CD4-positive, alpha-beta T cell treated with Interleukin-6 for 4 hours (primary cell): ENCODE data around the gene APBB1IP.
"Not testable (repeated sequence)": the region's sequence is repeated elsewhere in the genome, so short reads cannot be mapped to it uniquely, and the experiment has no call there.

Source experiments
- DNase-seq: peaks from one replicate; pipeline ENCODE4 v3.0.0-alpha.2; 2020; ENCODE audit warnings: mixed read lengths

The APBB1IP gene

GRCh38 chr10:26441491-26442214 is 3.5 kb downstream of the APBB1IP start:
- peak; percentile 48 for DNase-seq

DNA sequence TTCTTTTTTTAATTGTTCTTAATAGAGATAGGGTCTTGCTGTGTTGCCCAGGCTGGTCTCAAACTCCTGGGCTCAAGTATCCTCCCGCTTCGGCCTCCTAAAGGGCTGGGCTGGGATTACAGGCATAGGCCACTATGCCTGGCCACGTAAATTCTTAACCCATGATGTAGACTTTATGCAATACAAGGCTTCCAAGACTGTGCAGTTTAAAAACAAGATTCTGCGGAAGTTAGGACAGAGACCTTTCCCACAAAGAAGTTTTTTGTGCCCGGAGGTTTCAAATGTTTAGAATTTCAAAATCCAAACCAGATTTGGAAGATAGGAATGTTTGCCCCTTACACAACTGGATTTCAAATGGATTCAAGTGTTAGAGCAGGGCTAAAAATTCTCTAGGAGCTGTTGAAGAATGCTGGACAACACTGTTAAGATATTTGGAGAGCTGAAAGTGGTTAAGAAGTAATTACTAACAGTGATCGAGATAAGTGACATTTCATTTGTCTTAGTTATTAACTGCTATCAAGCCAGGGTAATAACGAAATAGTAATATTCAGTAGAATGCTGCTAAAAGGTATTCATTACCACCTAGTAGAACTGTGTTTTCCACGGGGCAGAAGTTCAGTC is 7.4 kb downstream of the APBB1IP start:
- DNase-seq: no peak

DNA sequence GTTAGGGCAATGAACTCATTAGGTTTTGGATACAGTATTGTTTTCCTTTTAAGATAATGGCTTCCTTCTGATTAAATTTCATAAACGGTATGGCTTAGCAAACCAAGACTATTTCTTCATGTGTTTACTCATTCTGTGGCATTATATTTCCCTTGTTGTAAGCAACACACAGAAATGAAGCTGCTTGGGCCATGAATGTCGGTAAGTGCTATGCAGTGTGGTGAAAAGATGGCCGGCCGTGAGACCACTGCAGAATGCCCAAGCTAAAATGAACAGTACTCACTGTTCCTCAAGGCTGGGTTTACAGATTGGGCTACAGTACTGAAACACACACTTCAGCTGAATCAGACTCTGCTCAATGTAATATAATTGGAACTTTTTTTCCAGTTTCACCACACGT is 8.1 kb downstream of the APBB1IP start:
- DNase-seq: no peak

- no peak for DNase-seq
Measured at GRCh38 chr10:26448292-26448691, 10.2 kb downstream of the APBB1IP start.

- DNase-seq: peak; percentile 72
Measured at GRCh38 chr10:26448706-26449435, 10.7 kb downstream of the APBB1IP start.

DNA sequence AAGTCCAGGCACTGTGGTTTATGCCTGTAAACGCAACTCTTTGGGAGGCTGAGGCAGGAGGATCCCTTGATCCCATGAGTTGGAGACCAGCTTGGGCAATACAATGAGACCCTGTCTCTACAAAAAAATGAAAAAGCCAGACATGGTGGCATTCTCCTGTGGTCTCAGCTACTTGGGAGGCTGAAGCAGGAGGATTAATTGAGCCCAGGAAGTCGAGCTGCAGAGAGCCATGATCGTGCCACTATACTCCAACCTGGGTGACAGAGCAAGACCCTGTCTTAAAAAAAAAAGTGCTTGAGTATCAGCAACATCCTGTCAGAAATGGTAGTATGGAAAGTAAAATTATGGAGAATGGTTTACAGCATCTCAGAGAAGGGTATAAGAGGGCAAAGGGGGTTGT is 11.6 kb downstream of the APBB1IP start:
- DNase-seq: no peak

- DNase-seq: no peak
Measured at GRCh38 chr10:26451903-26452302, 13.8 kb downstream of the APBB1IP start.

GRCh38 chr10:26453850-26454249 is 15.7 kb downstream of the APBB1IP start:
- no peak for DNase-seq

DNA sequence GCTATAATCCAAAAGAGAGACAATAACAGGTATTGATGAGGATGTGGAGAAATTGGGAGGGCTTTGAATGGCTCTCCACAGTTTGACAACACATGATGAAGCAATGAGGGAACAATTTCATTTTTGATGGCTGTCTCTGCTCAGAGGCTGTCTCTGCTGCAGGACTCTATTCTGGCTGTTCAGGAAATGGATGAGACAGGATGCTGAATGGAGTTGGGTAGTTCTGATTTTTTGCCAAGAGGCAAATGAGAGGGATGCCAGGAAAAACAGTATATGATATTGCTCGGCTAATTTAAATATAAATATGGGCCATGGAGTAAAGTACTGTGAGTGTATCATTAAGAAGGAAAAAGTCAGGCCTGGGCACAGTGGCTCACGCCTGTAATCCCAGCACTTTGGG is 16.8 kb downstream of the APBB1IP start:
- no peak for DNase-seq

- no peak for DNase-seq
Measured at GRCh38 chr10:26455567-26456315, 17.6 kb downstream of the APBB1IP start.

GRCh38 chr10:26457088-26457487 is 18.9 kb downstream of the APBB1IP start:
- DNase-seq: no peak

DNA sequence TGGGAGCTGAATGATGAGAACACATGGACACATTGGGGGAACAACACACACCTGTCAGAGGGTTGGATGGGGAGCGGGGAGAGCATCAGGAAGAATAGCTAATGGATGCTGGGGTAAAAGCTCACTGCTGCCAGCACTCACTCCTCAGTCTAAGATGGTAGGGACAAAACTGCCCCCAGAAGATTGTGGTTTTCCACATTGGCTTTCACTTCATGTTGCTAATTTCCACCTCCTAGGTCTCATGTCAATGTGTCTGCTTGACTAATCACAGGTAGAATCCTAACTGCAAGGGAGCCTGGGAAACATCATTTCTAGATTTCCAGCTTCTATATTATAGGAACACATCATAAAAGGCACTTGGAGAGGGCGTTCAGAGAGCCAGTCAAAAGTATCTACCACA is 22.6 kb downstream of the APBB1IP start:
- DNase-seq: no peak

DNA sequence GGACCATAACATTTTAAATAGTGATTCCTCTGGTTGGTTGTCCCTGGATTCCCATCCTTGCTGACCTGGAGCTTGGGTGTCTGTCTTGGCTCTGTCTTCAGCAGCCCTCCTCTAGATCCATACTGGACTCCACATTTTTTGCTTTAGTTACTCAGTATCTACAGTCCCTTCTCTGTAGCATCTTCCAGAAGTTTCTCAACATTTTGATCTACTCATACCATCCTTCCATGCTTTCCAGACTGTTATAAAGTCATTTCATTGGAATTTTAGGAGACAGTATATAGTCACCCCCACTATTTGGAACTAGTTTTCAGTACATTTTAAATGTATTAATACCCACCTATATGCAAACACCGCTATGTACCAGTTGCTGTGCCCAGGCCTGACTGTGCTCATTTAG is 25.8 kb downstream of the APBB1IP start:
- DNase-seq: no peak

DNA sequence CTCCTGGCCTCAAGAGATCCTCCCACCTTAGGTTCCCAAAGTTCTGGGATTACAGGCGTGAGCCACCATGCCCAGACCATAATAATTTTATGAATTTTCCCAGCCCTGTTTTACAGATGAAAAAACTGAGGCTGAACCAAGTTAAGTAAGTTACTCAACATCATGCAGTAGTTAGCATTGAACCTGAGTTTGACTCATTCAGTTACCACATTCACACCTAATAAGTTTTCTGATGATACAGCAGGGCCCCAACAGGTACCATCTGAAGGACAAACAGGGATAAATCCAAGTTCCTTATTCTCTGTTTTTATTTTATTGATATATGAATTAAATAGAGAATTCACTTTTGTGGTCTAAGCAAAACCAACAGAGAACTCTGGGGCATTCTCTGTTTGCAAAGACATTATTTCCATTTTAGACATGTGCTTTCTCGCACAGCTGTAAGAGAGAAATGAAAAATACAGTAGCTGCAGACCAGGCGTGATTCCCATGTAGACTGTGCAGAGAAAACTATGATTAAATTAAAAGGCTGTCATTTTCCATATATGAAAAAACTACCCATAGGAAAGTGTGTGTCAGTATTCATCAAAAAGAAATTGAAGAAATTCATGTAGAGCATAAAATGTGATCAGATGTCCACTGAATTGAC is 26.6 kb downstream of the APBB1IP start:
- DNase-seq: no peak

GRCh38 chr10:26466531-26466930 is 28.4 kb downstream of the APBB1IP start:
- not testable (repeated sequence) for DNase-seq

DNA sequence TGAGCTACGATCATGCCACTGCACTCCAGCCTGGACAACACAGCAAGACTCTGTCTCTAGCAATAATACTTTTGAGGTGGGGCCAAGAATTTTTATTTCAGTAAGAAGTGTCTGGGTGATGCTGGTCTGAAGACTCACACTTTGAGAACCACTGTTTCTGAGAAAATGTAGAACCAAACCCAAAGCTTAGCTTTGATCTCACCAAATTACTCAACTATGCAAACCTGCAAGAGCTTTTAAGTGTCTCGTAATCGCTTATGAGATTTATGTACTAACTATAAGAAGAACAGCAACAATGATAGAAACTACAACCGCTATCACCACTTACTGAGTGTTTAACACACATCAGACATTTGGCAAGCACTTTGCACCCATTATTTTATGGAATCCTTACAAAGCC is 29.5 kb downstream of the APBB1IP start:
- DNase-seq: no peak

- DNase-seq: no peak
Measured at GRCh38 chr10:26468291-26468690, 30.1 kb downstream of the APBB1IP start.

GRCh38 chr10:26468700-26469099 is 30.6 kb downstream of the APBB1IP start:
- peak; percentile 73 for DNase-seq

DNA sequence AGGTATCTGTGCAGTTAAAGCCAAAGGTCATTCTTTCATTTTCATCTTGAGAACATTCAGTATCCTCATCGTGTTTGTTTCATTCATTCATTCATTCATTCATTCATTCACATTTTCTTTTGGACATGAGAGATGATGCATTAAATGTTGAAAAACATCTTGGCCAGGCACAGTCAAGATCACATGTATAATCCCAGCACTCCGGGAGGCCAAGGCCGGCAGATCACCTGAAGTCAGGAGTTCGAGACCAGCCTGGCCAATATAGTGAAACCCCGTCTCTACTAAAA is 34.3 kb downstream of the APBB1IP start:
- no peak for DNase-seq

GRCh38 chr10:26474026-26474425 is 35.9 kb downstream of the APBB1IP start:
- DNase-seq: no peak

GRCh38 chr10:26474845-26475244 is 36.7 kb downstream of the APBB1IP start:
- DNase-seq: not testable (repeated sequence)

GRCh38 chr10:26475386-26475785 is 37.2 kb downstream of the APBB1IP start:
- no peak for DNase-seq

- no peak for DNase-seq
Measured at GRCh38 chr10:26477501-26477900, 39.4 kb downstream of the APBB1IP start.
